Left cardiac atrium (tissue), 4 donors: Measurements from ENCODE around the gene MRPL20. TPM values are rescaled to one million over a fixed set of nuclear protein-coding genes. Genes with fewer than 3 reads are reported as not detected.
"Not testable (repeated sequence)": the region's sequence is repeated elsewhere in the genome, so short reads cannot be mapped to it uniquely, and the experiment has no call there.

Source experiments
- ATAC-seq, 2 donors: fragments of 200-7000 bp; cut with Tn5 transposase; one replicate each; pipeline ENCODE4 v1.9.1; 2020; ENCODE audit warnings: mild to moderate bottlenecking in 2 of 2, moderate library complexity in 2 of 2
- DNase-seq: peaks from one replicate; pipeline ENCODE4 v3.0.0-alpha.2; 2020
- intact Hi-C, 2 donors: fragments of 100-400 bp; cut with DNase I; formaldehyde crosslinking; loops; one replicate each; pipeline versions ENCODE4 v1.14.1 to v1.15.1; 2022 to 2023
- long read RNA-seq: library from polyadenylated mRNA; unstranded; transcript quantifications from one replicate; pipeline ENCODE4 v2.0.0, GENCODE V29; 2021
- total RNA-seq, 2 donors: library from RNA; stranded (reverse); fragmentation: NEBNext Ultra II Directional; extraction: Animal tissue kit (Norgen Biotek cat#: 25700); gene quantifications; one replicate each; pipeline ENCODE4 v1.2.1, GENCODE V29; 2021
- donor health status: DM: no; HTN: yes; CAD: no.
- donor health status: DM: no; HTN: yes; CAD: no; lungs with severe emphysema.
- donor health status: DM: yes; HTN: yes; CAD: no.
- donor health status: Dilated cardiomyopathy.

MRPL20 gene
- 100 to 1,000 TPM; 112 to 134 TPM for total RNA-seq
- long read RNA-seq, transcript MRPL20-201 (4 exons, 721 nt): major isoform, 10 of 13 reads
- long read RNA-seq, partial matches to known transcripts: 1 of 13 reads
- long read RNA-seq, other reads (novel, unspliced or antisense): 1 of 13 reads

DNA sequence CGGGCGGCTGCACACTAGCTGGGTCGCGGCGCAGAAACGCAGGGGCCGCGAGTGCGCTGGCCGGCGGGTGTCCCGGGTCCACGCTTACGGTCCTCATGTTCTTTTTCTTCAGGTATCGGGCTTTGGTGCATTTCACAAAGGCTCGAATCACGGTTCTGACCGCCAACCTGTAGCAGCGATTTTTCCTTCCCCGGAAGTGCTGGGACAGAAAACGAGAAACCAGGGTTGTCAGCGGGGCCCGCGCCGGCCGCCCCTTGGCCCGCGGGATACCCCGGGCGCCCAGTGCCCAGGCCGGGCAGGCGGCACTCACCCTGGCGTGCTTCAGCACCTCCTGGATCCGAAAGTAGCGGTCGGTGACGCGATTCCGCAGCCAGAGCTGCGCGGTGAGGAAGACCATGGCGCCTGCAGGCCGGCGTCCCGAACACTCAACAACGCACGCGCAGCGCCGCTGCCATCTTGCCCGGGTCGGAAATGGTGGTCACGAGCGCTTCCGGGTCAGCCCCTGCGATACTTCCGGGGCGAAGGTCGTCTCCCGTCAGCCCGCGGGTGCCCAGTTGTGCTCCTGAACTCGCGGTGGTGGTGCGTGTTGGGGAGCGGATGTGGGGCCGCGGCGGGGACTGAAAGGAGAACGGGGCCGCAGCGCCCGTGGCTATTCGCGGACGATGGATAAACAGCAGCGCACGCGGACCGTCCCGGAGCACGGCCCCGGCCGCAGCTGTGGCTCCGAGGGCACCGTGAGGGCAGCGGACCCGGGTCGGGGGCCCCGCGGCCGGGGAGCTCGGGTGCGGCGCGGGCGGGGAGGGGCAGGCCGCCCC is at the start of gene MRPL20:
MRPL20 (minus strand) TSS at position 473 of the 815 bp plus-strand sequence; CDS start at position 397, 76 bp downstream.
- peak; percentile 96 for DNase-seq
- intact Hi-C loops: loop anchor here in 1 of 2 donors (5.0 kb wide), 1 partner anchor 35 kb away; no protein-coding TSS in a partner anchor
- ATAC-seq: peak; percentile 98

DNA sequence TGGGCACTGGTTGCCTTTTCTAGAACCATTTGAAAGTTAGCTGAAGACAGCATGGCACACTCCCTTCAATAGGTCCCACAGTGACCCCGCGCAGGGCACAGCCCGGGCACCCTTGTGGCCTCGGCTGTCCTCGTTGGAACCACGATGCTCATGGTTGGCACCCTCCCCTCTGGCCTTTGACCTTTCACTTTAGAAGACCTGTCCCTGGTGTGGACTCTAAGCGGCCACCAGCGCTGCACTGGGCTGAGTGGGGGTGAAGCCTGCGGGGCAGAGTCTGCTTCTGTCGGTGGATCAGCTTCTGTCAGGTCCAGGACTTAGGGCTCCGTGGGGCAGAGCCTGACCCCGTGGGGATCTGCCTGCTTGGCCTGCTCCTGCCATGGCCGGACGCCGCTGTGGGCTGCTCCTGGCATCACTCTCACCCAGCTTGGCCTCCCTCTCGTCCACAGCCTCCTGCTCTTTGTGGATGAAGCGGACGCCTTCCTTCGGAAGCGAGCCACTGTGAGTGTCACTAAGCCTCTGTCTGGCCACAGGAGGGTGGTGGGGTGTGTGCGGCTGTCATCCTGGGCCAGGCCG is 49.7 kb upstream of the MRPL20 start:
- DNase-seq, ATAC-seq, intact Hi-C loops: not testable (repeated sequence)

DNA sequence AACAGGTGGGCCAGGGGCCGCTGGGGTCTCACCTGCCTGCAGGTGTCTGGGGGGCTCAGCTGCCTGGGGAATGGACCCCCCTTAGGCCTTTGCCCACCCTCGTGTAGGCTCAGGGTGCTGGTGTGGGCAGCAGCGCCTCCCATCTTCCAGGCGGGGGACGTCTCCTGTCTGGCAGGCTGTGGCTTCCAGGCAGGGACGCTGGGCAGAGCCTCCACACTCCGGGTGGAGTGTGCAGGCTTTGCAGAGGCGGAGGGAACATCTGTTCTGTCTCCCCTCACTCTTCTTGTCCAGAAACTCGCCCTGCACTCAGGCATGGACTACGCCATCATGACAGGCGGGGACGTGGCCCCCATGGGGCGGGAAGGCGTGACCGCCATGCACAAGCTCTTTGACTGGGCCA is 48.8 kb upstream of the MRPL20 start:
- intact Hi-C loops, DNase-seq, ATAC-seq: not testable (repeated sequence)

DNA sequence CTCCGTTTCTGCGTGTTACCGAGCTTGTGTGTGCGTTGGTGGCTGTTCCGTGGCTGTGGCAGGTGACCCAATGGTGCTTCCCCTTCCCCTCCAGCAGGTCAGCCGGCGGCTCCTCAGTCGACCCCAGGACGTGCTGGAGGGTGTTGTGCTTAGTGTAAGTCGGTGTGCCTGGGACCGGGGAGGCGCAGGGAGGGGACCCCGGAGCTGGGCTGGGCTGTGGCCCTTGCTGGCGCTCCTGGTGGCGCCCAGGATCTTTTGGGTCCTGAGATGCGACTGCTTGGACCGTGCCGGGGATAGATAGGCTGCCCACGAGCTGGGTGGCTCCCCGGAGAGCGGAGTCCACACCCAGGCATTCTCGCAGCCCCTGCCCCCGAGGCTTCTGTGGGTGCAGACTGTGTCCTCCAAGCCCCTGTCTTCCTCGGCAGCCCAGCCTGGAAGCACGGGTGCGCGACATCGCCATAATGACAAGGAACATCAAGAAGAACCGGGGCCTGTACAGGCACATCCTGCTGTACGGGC is 48.3 kb upstream of the MRPL20 start:
- no peak for DNase-seq
- intact Hi-C loops: no loop called here
- ATAC-seq: no peak

DNA sequence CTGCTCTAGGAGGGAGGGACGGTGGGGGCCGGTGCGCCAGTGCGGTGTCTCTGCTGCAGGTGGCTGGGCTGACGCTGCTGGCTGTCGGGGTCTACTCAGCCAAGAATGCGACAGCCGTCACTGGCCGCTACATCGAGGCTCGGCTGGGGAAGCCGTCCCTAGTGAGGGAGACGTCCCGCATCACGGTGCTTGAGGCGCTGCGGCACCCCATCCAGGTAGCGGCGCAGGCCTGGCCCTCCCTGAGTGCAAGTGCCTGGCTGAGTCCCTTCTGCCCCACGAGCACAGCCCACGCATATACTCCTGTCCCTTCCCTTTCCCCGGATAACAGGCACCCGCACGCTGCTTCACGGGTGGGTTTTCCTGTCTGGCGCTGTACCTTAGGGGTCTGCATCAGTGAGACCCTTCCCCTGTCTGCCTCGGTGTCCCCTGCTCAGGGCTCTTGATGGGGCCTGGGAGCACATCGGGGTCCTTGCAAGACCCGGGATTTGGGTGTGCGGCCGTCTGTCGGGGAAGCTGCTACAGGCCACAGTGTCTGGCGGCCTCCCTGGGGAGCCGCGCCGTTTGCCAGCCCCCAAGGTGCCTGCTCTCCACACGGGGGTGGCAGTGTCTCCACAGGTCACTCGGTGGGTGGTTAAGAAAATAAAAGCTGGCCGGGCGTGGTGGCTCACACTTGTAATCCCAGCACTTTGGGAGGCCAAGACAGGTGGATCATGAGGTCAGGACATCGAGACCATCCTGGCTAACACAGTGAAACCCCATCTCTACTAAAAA is 47.4 kb upstream of the MRPL20 start:
- intact Hi-C loops, DNase-seq, ATAC-seq: not testable (repeated sequence)

DNA sequence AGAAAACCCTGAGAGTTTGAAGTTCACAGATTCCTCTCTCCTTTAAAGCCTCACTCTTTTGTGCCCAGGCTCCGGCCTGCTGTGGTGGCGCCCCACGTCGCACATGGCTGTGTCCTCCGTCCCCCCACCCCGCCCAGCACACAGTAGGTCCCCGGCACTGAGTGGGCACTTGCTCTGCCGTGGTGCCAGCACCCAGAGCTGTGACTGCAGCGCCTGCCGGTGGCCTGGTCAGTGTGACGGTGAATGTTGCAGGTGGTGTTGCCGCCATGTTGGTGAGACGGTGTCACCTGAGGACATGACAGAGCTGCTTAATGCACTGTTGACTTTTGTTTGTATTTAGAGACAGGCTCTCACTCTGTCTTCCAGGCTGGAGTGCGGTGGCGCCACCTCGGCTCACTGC is 45.8 kb upstream of the MRPL20 start:
- ATAC-seq: no peak
- no peak for DNase-seq
- intact Hi-C loops: no loop called here

DNA sequence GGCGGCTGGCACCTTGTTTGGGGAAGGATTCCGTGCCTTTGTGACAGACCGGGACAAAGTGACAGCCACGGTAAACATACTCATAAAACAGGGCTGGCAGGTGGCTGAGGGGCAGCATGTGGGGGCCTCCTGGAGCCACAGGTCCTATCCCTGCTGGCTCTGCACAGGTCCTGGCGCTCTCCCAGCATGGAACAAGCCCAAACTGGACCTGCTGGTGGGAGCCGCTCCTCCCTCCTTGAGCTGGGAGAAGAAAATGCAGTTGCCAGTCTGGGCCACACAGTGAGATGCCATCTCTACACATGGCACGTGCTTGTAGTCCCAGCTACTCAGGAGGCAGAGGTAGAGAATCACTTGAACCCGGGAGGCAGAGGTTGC is 45.3 kb upstream of the MRPL20 start:
- DNase-seq, ATAC-seq, intact Hi-C loops: not testable (repeated sequence)

DNA sequence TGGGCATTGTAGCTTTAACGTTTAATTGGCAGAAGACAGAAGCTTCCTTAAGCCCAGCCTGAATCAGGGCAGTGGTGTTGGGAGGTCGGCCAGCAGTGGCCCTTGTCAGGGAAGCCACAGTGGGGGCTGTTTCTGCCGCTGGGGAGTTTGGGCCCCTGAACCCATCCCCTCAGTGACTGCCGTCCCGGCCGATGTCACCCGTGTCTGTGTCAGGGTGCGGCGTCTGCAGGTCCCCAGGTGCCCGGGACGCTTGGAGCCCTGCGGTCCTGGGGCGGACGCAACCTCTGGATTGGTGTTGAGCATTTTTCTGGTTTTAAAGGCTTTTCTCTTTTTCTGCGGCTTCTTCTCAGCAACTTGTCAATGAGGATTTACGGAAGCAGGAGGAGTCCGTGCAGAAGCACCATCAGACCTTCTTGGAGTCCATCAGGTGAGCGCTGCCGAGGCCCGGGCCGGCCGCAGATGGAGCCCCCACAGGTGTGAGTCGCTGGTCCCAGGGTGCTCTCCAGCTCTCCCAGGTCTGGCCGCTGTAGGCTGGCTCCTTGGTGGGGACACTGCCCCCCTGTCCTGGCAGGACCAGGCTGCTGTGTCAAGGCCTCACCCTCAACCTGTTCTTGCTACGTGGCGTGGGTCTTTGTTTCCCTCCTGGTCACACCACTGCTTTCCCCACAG is 44.7 kb upstream of the MRPL20 start:
- no peak for DNase-seq
- intact Hi-C loops: no loop called here
- ATAC-seq: no peak

DNA sequence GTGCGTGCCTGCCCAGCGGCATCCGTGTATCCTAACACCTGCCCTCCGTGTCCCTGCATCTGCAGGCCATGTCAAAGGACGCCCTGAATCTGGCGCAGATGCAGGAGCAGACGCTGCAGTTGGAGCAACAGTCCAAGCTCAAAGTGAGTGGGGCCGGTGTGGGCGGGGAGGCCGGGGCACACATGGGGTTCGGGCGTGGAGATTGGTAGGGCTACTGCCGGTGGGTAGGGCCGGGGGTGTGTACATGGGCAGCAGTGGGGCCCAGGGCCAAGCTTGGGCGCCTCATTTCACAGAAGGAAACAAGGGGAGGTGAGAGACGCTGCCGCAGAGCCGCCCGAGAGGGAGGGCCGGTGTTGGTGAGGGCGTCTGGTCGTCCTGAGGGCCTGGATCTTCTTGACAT is 43.5 kb upstream of the MRPL20 start:
- intact Hi-C loops, ATAC-seq, DNase-seq: not testable (repeated sequence)

DNA sequence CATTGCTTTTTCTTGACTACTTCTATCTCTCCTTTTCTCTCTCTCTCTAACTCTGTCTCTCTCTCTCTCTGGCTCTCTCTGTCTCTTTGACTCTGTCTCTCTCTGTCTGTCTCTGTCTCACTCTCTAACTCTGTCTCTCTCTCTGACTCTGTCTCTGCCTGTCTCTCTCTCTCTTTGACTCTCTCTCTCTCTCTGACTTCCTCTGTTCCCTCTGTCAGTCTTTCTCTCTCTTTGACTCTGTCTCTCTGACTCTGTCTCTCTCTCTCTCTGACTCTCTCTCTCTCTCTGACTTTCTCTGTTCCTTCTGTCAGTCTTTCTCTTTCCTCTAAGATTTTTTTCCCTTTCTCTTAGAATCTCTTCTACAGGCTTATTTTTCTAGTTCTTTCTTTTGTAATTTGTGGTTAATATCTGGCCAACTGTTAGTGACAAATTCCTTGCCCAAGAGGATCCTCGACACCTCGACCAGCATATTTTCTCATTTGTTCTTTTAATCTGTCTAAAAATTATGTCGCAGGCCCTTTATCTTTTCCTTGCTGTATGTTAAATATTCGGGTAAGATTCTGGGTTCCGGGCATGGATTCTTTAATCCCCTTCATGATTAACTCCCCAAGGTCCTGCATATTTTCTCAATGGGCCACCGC is 42.1 kb upstream of the MRPL20 start, which contains the start of gene ATAD3C:
ATAD3C (plus strand) TSS at position 591 of the 641 bp plus-strand sequence. CDS start 995 bp downstream, outside the sequence.
- DNase-seq: no peak
- intact Hi-C loops: no loop called here
- ATAC-seq: no peak

DNA sequence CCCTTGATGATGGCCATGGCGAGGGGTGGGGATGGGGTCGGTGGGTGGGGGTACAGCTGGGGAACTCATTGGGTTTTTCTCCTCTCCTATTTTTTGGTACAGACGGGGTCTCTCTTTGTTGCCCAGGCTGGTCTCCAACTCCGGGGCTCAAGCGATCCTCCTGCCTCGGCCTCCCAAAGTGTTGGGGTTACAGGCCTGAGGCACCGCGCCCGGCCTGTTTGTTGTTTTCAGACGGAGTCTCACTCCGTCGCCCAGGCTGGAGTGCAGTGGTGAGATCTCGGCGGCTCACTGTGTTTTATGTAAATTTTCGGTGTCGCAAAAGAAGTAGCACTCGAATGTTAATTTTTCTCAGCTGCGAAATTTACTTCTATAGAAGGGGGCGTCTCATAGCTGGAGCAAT is 39.5 kb upstream of the MRPL20 start:
- DNase-seq, intact Hi-C loops, ATAC-seq: not testable (repeated sequence)

DNA sequence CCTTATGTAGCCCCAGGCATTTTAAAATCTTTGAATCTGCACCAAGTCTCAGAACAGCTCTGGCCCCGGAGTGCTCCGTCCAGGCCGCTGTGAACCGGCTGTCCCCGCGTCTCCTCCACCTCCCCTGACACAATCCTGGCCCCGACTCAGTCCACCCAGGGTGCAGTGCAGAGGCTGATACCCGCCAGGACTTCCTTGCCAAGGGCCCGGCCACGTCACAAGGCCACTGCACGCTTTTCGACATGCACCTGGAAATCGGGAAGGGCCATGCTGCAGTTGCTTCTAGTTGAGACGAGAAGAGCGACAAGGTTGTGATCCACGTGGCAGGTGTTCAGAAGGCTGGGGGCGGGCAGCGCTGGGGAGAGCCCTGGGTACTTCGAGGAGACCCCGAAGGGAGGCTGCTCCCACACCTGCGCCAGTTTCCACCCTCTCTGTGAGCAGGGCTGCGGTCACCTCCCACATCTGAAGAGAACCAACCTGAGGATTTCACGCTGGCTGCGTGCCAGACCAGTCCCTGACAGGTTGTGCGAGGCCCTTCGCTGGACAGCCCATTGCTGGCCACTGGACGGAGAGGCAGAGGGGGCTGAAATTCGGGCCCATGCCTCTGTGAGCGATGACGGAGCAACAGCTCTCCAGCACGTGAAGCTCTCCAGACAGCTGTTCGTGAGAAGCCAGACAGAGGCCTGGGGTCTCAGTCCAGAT is 35.1 kb upstream of the MRPL20 start:
- ATAC-seq (peak in 1 of 2 donors; percentile 16), DNase-seq (peak; percentile 24)
- intact Hi-C loops: loop anchor here in 1 of 2 donors (5.0 kb wide), 1 partner anchor 35 kb away; the partner anchor contains the start of gene MRPL20

DNA sequence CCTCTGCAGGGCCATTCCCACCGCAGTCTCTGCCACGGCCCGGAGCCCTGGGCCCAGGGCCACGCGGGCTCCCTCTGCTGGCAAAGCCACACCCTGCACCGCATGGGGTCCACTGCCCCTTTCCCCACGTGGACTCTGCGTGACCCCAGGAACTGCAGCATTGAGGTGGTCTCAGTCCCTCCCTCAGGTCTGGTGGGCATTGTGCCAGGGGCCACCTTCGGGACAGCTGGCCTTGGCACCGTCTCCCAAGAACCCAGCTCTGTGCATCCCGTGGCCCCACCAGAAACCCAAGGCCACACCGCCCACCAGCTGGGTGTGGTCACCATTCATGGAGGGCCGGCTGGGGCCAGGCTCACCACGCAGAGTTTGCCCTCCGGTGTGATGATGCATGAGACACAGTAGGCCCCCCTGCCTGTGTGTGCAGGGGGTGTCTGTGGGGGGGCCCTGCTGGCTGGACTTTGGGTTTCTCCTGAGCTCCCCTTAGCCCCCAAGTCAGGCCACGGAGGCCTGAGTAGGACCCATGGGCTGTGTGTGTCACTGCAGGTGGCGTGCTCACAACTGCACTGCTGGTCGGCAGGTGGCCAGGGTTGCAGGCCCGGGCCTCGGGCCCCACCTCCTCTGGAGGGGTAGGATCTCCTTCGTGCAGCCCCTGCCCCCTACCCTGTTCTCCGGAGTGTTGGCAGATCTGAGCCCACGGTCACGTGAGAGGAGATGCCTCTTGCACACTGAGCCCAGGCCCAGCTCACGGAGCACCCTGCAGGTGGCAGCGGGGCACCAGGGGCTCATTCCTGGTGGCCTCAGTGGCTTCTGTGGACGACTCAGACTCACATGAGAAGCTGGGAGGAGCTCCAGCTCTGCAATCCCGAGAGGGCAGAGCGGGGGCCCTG is 34.2 kb upstream of the MRPL20 start:
- DNase-seq: peak; percentile 65
- intact Hi-C loops: loop anchor here in 1 of 2 donors (2.0 to 5.0 kb wide), 2 partner anchors 34 to 58 kb away; partner anchors contain the start of gene MRPL20

DNA sequence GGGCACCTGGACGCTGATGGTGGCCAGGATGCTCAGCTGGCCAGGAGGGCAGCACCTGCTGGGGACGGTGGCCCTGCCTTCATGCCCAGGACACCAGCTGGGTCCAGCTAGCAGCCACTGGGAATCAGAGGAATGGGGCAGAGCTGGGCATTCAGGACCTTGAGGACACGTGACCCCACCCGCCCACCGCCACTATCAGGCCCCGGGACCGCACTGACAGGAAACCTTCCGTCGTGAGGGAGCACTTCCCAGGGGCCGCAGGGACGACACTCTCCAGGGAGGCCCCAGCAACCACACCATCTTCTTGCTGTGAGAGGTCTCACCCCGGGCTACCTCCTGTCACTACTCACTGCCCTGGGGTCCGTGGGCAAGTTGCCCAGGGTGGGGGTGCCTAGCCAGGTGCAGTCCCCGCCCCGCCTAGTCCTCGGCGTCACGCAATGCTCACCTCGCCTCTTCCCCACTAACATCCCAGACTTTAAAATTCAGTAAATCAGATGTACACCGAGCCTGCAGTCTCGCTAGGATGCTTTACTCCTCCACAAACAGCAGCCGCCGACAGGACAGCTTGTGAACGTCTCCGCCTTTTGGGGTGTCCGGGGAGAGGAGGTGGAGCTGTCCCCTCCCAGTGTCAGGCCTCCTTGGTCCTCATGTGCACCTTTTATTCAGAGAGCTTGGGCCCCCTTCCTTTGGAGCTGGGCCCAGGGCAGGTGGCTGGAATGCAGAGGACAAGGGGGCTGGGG is 33.3 kb upstream of the MRPL20 start:
- DNase-seq (no peak), ATAC-seq (no peak)
- intact Hi-C loops: loop anchor here in 1 of 2 donors (2.0 to 5.0 kb wide), 2 partner anchors 33 to 58 kb away; partner anchors contain the start of gene MRPL20

More for the DNA sequence above, 34.2 kb upstream of the MRPL20 start:
- ATAC-seq: peak; percentile 80 to 85

DNA sequence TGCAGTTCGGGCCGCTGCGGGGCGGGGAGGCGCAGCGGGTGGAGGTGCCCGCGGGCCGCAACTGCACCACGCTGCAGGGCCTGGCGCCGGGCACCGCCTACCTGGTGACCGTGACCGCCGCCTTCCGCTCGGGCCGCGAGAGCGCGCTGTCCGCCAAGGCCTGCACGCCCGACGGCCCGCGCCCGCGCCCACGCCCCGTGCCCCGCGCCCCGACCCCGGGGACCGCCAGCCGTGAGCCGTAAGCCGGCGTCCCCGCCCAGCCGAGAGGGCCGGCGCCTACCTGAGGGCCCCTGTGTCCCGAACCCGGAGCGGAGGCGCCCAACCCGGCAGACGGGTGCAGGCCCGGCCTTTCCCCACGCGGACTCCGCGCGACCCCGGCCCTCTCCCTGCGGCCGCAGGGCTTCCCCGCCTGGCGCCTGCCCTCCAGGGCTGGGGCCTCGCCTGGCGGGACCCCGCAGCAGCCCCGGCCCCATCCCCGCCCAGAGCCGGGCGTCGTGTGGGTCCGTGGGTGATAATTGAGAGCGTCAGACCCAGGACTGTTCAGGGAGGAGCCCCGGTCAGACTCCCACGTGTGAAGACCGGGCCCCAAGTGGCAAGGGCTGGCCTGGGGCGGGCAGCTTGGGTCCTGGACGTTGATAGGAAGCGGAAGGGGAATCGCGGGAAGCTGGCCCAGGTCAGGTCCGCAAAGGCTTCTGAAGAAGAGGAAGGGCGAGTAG is 32.6 kb upstream of the MRPL20 start:
- no peak for ATAC-seq
- peak; percentile 25 for DNase-seq
- intact Hi-C loops: loop anchor here in 1 of 2 donors (2.0 to 5.0 kb wide), 2 partner anchors 32 to 59 kb away; partner anchors contain the start of gene MRPL20
